T-helper 17 cell (primary cell): ENCODE results near the gene DOCK8. TPM values are rescaled to one million over a fixed set of nuclear protein-coding genes. Genes with fewer than 3 reads are reported as not detected.

Experiments used
- ATAC-seq: fragments of 150-1000 bp; cut with Tn5 transposase; 2 replicates; pipeline ENCODE4 v1.10.0; 2021; ENCODE audit warnings: mild to moderate bottlenecking, moderate library complexity
- DNase-seq, 3 donors: peaks; one replicate each; pipeline versions ENCODE4 v3.0.0 to v3.0.0-alpha.2; 2020 to 2021
- H3K9me3 ChIP-seq: one replicate; pipeline ENCODE4 v1.7.0; 2013; ENCODE audit warnings: low read length, mild to moderate bottlenecking; ENCODE audit not compliant: control insufficient read depth, poor library complexity, severe bottlenecking
- H3K27ac Mint-ChIP-seq: one replicate; pipeline ENCODE4 v1.8.0; 2022; ENCODE audit warnings: mild to moderate bottlenecking, moderate library complexity, mixed read lengths
- H3K27me3 Mint-ChIP-seq: one replicate; pipeline ENCODE4 v1.8.0; 2022; ENCODE audit warnings: mixed read lengths
- H3K36me3 Mint-ChIP-seq: one replicate; pipeline ENCODE4 v1.8.0; 2022; ENCODE audit warnings: low read depth, mixed read lengths
- H3K4me1 Mint-ChIP-seq: one replicate; pipeline ENCODE4 v1.8.0; 2022; ENCODE audit warnings: mild to moderate bottlenecking, mixed read lengths
- H3K4me3 Mint-ChIP-seq: one replicate; pipeline ENCODE4 v1.8.0; 2022; ENCODE audit warnings: mild to moderate bottlenecking, moderate library complexity, mixed read lengths
- total RNA-seq, 4 donors: library from RNA in 2 of 4; stranded (reverse) in 2 of 4; gene quantifications; one replicate each; pipeline ENCODE4 v1.2.3 and lab custom pipeline; 2022 to 2026

DOCK8 gene
- total RNA-seq, 2 donors from 2014 or later: 160 to 187 TPM

DNA sequence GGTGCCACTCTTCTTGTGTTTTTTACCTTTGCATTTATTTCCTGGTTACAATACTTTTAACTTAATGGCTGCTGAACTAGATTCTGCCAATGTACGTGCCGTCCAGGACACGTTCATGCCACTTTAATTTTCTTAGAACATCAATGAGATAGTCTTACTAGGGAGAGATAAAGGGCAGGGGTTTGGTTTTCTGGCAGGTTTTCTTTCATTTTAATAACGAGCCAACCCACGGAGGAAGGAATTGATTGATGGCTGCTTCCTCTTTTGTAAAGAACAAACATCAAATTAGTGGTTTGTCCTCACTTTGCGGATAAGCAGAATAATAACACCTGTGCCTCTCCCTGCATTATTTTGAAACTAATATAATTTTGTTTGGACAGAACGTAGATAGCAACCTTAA lies 135.7 kb downstream of the DOCK8 start:
- H3K36me3 Mint-ChIP-seq: peaks cover 11% of the 10 kb centered on the region
- DNase-seq: no peak
- peak overlapping the region; percentile 37 for H3K4me3 Mint-ChIP-seq
- no peak for ATAC-seq
- no peaks in the 10 kb centered on the region for H3K9me3 ChIP-seq
- peak overlapping the region; percentile 78 for H3K27ac Mint-ChIP-seq
- H3K27me3 Mint-ChIP-seq: no peaks in the 10 kb centered on the region
- peaks cover 28% of the 10 kb centered on the region for H3K4me1 Mint-ChIP-seq

- Mint-ChIP-seq H3K27me3 (no peaks in the 10 kb centered on the region), H3K36me3 (peaks cover 12% of the 10 kb centered on the region), H3K27ac (no peak overlapping the region), H3K4me1 (peaks cover 30% of the 10 kb centered on the region), H3K4me3 (no peak overlapping the region)
- no peak for ATAC-seq
- no peak for DNase-seq
- H3K9me3 ChIP-seq: no peaks in the 10 kb centered on the region
These were observed 137.3 kb downstream of the DOCK8 start for GRCh38 chr9:351916-352315.

- Mint-ChIP-seq H3K4me1 (peaks cover 27% of the 10 kb centered on the region), H3K36me3 (peaks cover 10% of the 10 kb centered on the region), H3K27ac (no peak overlapping the region), H3K4me3 (no peak overlapping the region), H3K27me3 (no peaks in the 10 kb centered on the region)
- DNase-seq (no peak), ATAC-seq (no peak)
- no peaks in the 10 kb centered on the region for H3K9me3 ChIP-seq
These were observed 138.4 kb downstream of the DOCK8 start for GRCh38 chr9:353077-353476.

- Mint-ChIP-seq H3K4me1 (peaks cover 24% of the 10 kb centered on the region), H3K27ac (peak overlapping the region; percentile 79), H3K36me3 (peaks cover 8% of the 10 kb centered on the region), H3K27me3 (no peaks in the 10 kb centered on the region), H3K4me3 (no peak overlapping the region)
- no peak for DNase-seq
- no peaks in the 10 kb centered on the region for H3K9me3 ChIP-seq
- no peak for ATAC-seq
These were observed 139.8 kb downstream of the DOCK8 start for GRCh38 chr9:354453-354852.

- peak overlapping the region; percentile 69 for H3K27ac Mint-ChIP-seq
These were observed 142.9 kb downstream of the DOCK8 start for GRCh38 chr9:357560-357959.

DNA sequence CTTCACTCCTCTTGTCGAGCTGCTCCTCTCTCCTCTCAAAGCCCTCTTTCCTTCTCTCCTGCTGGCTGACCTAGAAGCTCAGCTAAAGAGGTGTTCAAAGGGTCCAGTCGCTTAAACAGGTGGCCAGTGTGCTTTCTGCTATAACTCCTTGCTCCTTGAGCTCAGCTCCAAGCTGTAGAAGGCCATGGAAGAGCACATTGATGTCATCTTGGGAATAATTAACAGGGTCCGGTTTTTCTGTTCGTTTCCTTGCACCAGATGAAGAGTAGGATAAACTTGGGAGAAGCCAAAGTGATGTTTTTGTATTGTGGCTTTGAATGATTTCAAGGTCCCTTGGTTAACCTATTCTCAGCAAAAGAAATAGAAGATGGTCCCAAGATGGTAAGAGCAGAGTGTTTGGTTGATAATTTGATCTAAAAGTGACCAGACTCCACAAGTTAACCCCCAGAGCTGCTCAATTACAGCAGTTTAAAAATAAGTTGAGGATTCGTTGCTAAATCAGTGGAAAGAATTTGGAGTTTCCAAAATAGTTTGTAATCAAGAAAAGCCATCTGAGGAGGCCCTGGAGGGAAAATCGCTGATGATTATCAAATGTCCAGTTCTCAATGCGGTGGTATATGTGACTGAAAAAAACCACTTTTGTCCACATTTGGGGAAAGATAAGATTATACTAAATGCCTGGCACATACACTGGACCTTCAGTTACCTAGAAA lies 148.1 kb downstream of the DOCK8 start:
- H3K27ac Mint-ChIP-seq: peak overlapping the region; percentile 72
- no peak for DNase-seq
- ATAC-seq: no peak
- no peaks in the 10 kb centered on the region for H3K9me3 ChIP-seq
- peaks cover 15% of the 10 kb centered on the region for H3K36me3 Mint-ChIP-seq
- H3K27me3 Mint-ChIP-seq: no peaks in the 10 kb centered on the region
- peak overlapping the region; percentile 52 for H3K4me3 Mint-ChIP-seq
- peaks cover 16% of the 10 kb centered on the region for H3K4me1 Mint-ChIP-seq

More at GRCh38 chr9:357560-357959, 142.9 kb downstream of the DOCK8 start:
- H3K36me3 Mint-ChIP-seq: peaks cover 9% of the 10 kb centered on the region
- DNase-seq: no peak
- H3K9me3 ChIP-seq: no peaks in the 10 kb centered on the region
- no peaks in the 10 kb centered on the region for H3K27me3 Mint-ChIP-seq
- peaks cover 15% of the 10 kb centered on the region for H3K4me1 Mint-ChIP-seq
- ATAC-seq: no peak
- H3K4me3 Mint-ChIP-seq: no peak overlapping the region

DNA sequence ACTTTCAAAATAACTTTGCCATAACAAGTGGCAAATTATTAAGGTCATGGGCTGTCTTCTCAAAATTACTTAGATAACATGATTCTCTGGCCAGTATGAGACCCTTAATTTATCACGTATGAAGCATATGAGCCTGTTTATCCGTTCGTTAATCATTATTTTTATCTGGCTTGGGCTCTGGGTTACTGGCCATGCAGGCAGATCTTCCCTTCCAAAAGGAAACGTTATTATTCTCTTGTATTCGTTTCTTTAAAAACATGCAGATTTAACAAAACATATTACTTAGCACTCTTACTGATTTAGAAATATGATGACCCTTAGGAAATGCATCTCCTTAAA lies 148.6 kb downstream of the DOCK8 start:
- peaks cover 15% of the 10 kb centered on the region for H3K4me1 Mint-ChIP-seq
- no peak overlapping the region for H3K4me3 Mint-ChIP-seq
- H3K36me3 Mint-ChIP-seq: peaks cover 15% of the 10 kb centered on the region
- DNase-seq (no peak), ATAC-seq (no peak)
- no peaks in the 10 kb centered on the region for H3K27me3 Mint-ChIP-seq
- no peaks in the 10 kb centered on the region for H3K9me3 ChIP-seq
- H3K27ac Mint-ChIP-seq: peak overlapping the region; percentile 60

DNA sequence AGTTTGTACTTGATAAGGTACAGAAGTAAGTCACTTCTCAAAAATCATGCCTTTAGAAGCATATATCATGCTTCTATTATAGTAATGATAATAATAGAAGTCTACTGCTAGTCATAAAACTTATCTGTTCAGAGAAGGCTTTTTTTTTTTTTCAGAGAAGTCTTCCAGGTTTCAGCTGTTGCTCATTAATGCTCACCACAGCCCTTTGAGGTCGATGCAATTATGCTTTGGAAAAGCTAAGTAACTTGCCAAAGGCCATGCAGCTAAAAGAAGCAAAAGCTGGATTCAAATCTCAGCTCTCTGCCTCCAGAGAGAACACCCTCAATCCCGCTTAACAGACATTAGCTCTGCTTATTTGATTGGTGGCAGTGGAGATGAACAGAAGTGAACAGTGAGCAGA lies 150.8 kb downstream of the DOCK8 start:
- no peak for ATAC-seq

GRCh38 chr9:366620-367019 lies 152.0 kb downstream of the DOCK8 start:
- no peaks in the 10 kb centered on the region for H3K9me3 ChIP-seq
- H3K27ac Mint-ChIP-seq: no peak overlapping the region
- H3K4me3 Mint-ChIP-seq: no peak overlapping the region
- H3K27me3 Mint-ChIP-seq: no peaks in the 10 kb centered on the region
- no peak for DNase-seq
- H3K36me3 Mint-ChIP-seq: peaks cover 13% of the 10 kb centered on the region
- no peak for ATAC-seq
- H3K4me1 Mint-ChIP-seq: peaks cover 13% of the 10 kb centered on the region

More for the DNA sequence above, 150.8 kb downstream of the DOCK8 start:
- DNase-seq: no peak
- no peaks in the 10 kb centered on the region for H3K9me3 ChIP-seq
- H3K4me1 Mint-ChIP-seq: peaks cover 15% of the 10 kb centered on the region
- H3K27me3 Mint-ChIP-seq: no peaks in the 10 kb centered on the region
- no peak overlapping the region for H3K4me3 Mint-ChIP-seq
- peak overlapping the region; percentile 60 for H3K27ac Mint-ChIP-seq
- H3K36me3 Mint-ChIP-seq: peaks cover 15% of the 10 kb centered on the region

GRCh38 chr9:370086-370485 lies 155.4 kb downstream of the DOCK8 start:
- no peak overlapping the region for H3K4me3 Mint-ChIP-seq
- H3K27ac Mint-ChIP-seq: peak overlapping the region; percentile 78
- no peaks in the 10 kb centered on the region for H3K27me3 Mint-ChIP-seq
- H3K36me3 Mint-ChIP-seq: peaks cover 8% of the 10 kb centered on the region
- H3K9me3 ChIP-seq: no peaks in the 10 kb centered on the region
- ATAC-seq: no peak
- peaks cover 4% of the 10 kb centered on the region for H3K4me1 Mint-ChIP-seq
- DNase-seq: no peak

DNA sequence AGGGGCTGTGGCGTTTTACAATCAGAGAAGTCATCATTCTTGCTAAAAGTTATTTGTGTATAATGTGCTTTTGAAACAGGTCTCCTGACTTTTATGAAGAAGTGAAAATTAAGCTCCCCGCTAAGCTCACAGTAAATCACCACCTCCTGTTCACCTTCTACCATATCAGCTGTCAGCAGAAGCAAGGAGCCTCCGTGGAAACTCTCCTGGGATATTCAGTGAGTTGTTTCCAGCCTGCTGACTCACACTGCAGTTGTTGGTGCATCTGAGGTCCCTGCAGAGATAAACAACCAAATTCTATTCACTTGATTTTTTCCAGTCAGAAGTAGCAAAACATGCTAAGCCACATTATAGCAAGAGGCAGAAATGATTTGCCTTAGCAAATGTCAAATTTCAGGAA lies 156.7 kb downstream of the DOCK8 start:
- Mint-ChIP-seq H3K27me3 (no peaks in the 10 kb centered on the region), H3K27ac (no peak overlapping the region), H3K36me3 (peaks cover 6% of the 10 kb centered on the region), H3K4me3 (no peak overlapping the region), H3K4me1 (peaks cover 2% of the 10 kb centered on the region)
- H3K9me3 ChIP-seq: no peaks in the 10 kb centered on the region
- DNase-seq (no peak), ATAC-seq (no peak)

DNA sequence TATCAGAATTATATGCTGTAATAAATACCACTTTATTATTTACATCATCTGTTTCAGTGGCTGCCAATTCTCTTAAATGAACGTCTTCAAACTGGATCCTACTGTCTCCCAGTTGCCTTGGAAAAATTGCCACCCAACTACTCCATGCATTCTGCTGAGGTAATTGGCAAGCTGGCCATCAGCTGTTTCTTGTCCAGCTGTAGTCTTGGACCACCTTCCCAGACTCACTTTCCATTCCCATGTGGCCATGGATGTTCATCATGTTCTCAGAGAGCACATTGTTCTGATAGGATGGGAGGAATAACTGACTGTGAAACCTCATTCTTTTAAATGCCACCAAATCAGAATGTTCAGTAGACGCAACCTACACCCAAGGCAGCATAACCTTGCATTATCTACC lies 157.5 kb downstream of the DOCK8 start:
- DNase-seq: no peak
- H3K36me3 Mint-ChIP-seq: peaks cover 4% of the 10 kb centered on the region
- no peak overlapping the region for H3K4me3 Mint-ChIP-seq
- no peaks in the 10 kb centered on the region for H3K27me3 Mint-ChIP-seq
- no peak overlapping the region for H3K27ac Mint-ChIP-seq
- peaks cover 2% of the 10 kb centered on the region for H3K4me1 Mint-ChIP-seq
- no peak for ATAC-seq
- H3K9me3 ChIP-seq: no peaks in the 10 kb centered on the region

DNA sequence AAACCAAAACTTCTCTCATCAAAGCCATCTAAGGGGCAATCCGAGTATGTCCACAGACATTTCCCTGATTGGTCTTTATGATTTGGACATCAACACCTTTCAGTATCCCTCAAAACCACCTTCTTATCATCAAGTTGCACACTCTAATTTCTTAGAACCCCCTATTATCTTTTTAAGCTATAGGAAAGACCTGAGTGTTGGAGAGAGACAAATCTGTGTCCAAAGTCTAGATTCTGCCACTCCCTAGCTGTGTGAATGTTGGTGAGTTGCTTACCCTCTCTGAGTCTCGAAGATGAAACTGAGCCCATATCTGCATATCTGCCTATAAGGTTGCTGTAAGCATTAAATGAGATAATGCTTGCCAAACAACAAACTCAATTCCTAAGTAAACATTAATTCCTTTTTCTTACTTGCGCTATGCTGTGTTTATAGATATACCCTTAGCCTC lies 159.1 kb downstream of the DOCK8 start:
- no peak for ATAC-seq
- Mint-ChIP-seq H3K27me3 (no peaks in the 10 kb centered on the region), H3K27ac (peak overlapping the region; percentile 57), H3K36me3 (peaks cover 9% of the 10 kb centered on the region), H3K4me1 (peaks cover 9% of the 10 kb centered on the region), H3K4me3 (no peak overlapping the region)
- DNase-seq: no peak
- no peaks in the 10 kb centered on the region for H3K9me3 ChIP-seq

DNA sequence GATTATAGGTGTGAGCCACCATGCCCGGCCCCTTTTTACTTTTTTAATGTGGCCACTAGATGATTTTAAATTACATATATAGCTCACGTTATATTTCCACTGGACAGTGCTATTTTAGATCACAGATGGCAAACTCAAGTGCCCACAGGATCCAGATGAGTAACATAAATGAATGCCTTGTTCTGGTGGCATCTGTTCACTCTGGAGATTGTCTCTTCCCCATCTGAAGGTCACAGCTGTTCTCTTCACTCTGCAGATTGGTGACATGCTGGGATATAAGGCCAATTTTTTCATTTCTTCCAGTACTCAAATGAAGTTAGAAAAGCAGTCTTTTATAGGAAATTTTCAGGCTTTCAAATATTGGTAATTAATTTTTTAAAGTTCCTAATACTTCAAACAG lies 160.1 kb downstream of the DOCK8 start:
- peaks cover 11% of the 10 kb centered on the region for H3K36me3 Mint-ChIP-seq
- H3K27ac Mint-ChIP-seq: peak overlapping the region; percentile 74
- no peak for ATAC-seq
- H3K27me3 Mint-ChIP-seq: no peaks in the 10 kb centered on the region
- no peak for DNase-seq
- H3K4me3 Mint-ChIP-seq: no peak overlapping the region
- peaks cover 9% of the 10 kb centered on the region for H3K4me1 Mint-ChIP-seq
- H3K9me3 ChIP-seq: no peaks in the 10 kb centered on the region
